H9 (cell line): ENCODE results near the gene MEIS3. TPM values are rescaled to one million over a fixed set of nuclear protein-coding genes. Genes with fewer than 3 reads are reported as not detected.
"Not testable (repeated sequence)": the region's sequence is repeated elsewhere in the genome, so short reads cannot be mapped to it uniquely, and the experiment has no call there.

ENCODE experiments used
- DNase-seq: peaks from one replicate; pipeline ENCODE4 v3.0.0-alpha.2; 2017
- H2AFZ ChIP-seq: one replicate; pipeline ENCODE4 v1.6.1; 2013; ENCODE audit warnings: mild to moderate bottlenecking, low read length, control low read depth, moderate library complexity
- H2AK5ac ChIP-seq: 2 replicates; pipeline ENCODE4 v1.6.1; 2013; ENCODE audit warnings: low read length, control low read depth, mixed read lengths; ENCODE audit not compliant: insufficient read length
- H2BK120ac ChIP-seq: one replicate; pipeline ENCODE4 v1.6.1; 2013; ENCODE audit warnings: low read depth, mild to moderate bottlenecking, low read length, control low read depth, inconsistent platforms; ENCODE audit not compliant: poor library complexity, severe bottlenecking
- H2BK12ac ChIP-seq: 2 replicates; pipeline ENCODE4 v1.6.1; 2013; ENCODE audit warnings: low read length, control low read depth, mixed read lengths, low read depth; ENCODE audit not compliant: insufficient read length
- H2BK15ac ChIP-seq: 2 replicates; pipeline ENCODE4 v1.6.1; 2013; ENCODE audit warnings: low read depth, low read length, control low read depth
- H2BK20ac ChIP-seq: one replicate; pipeline ENCODE4 v1.6.1; 2013; ENCODE audit warnings: low read depth, mild to moderate bottlenecking, low read length, control low read depth, inconsistent platforms; ENCODE audit not compliant: poor library complexity, severe bottlenecking
- H2BK5ac ChIP-seq: 2 replicates; pipeline ENCODE4 v1.6.1; 2013; ENCODE audit warnings: low read length, control low read depth, mixed read lengths; ENCODE audit not compliant: insufficient read length
- H3K14ac ChIP-seq: 2 replicates; pipeline ENCODE4 v1.6.1; 2013; ENCODE audit warnings: low read length, control low read depth; ENCODE audit not compliant: insufficient read depth
- H3K18ac ChIP-seq: 2 replicates; pipeline ENCODE4 v1.6.1; 2013; ENCODE audit warnings: low read depth, mild to moderate bottlenecking, mixed read lengths, low read length, control low read depth; ENCODE audit not compliant: insufficient read length
- H3K23ac ChIP-seq: 2 replicates; pipeline ENCODE4 v1.6.1; 2013; ENCODE audit warnings: low read length, control low read depth, mixed read lengths, low read depth; ENCODE audit not compliant: insufficient read length
- H3K23me2 ChIP-seq: 2 replicates; pipeline ENCODE4 v1.6.1; 2013; ENCODE audit warnings: low read depth, mild to moderate bottlenecking, mixed read lengths, low read length, control low read depth; ENCODE audit not compliant: insufficient read length, poor library complexity, severe bottlenecking
- H3K27ac ChIP-seq: 2 replicates; pipeline ENCODE4 v1.5.1; 2013; ENCODE audit warnings: low read length, control low read depth, mixed read lengths, low read depth; ENCODE audit not compliant: insufficient read length
- H3K27me3 ChIP-seq: 2 replicates; pipeline ENCODE4 v1.6.1; 2013; ENCODE audit warnings: low read length, control low read depth, inconsistent platforms; ENCODE audit not compliant: insufficient read depth
- H3K4ac ChIP-seq: 2 replicates; pipeline ENCODE4 v1.6.1; 2013; ENCODE audit warnings: low read depth, mild to moderate bottlenecking, control low read depth, inconsistent platforms, low read length, moderate library complexity
- H3K4me1 ChIP-seq: 2 replicates; pipeline ENCODE4 v1.6.1; 2013; ENCODE audit warnings: low read length, control low read depth, inconsistent platforms; ENCODE audit not compliant: insufficient read depth
- H3K4me2 ChIP-seq: 2 replicates; pipeline ENCODE4 v1.6.1; 2013; ENCODE audit warnings: low read length, control low read depth, mixed read lengths; ENCODE audit not compliant: insufficient read length, insufficient read depth
- H3K56ac ChIP-seq: 2 replicates; pipeline ENCODE4 v1.6.1; 2013; ENCODE audit warnings: low read depth, mild to moderate bottlenecking, mixed read lengths, low read length, control low read depth; ENCODE audit not compliant: insufficient read length
- H3K79me1 ChIP-seq: 2 replicates; pipeline ENCODE4 v1.6.1; 2013; ENCODE audit warnings: low read depth, mild to moderate bottlenecking, moderate library complexity, low read length, control low read depth, inconsistent platforms; ENCODE audit not compliant: insufficient read depth, poor library complexity, severe bottlenecking
- H3K79me2 ChIP-seq: 2 replicates; pipeline ENCODE4 v1.6.1; 2013; ENCODE audit warnings: low read length, control low read depth, inconsistent platforms; ENCODE audit not compliant: insufficient read depth
- H3K9ac ChIP-seq: 2 replicates; pipeline ENCODE4 v1.6.1; 2013; ENCODE audit warnings: low read length, control low read depth, mixed read lengths; ENCODE audit not compliant: insufficient read length; ENCODE audit errors: extremely low read depth
- H3K9me3 ChIP-seq: one replicate; pipeline ENCODE4 v1.6.1; 2013; ENCODE audit warnings: low read depth, low read length, inconsistent platforms; ENCODE audit not compliant: control insufficient read depth
- H3T11ph ChIP-seq: one replicate; pipeline ENCODE4 v1.6.1; 2013; ENCODE audit warnings: mild to moderate bottlenecking, low read length, control low read depth, inconsistent platforms
- H4K20me1 ChIP-seq: one replicate; pipeline ENCODE4 v1.6.1; 2013; ENCODE audit not compliant: control insufficient read depth, insufficient read length, insufficient read depth
- H4K5ac ChIP-seq: 2 replicates; pipeline ENCODE4 v1.6.1; 2013; ENCODE audit warnings: low read depth, mild to moderate bottlenecking, mixed read lengths, low read length, control low read depth; ENCODE audit not compliant: insufficient read length
- H4K8ac ChIP-seq: replicated peaks from 2 replicates; pipeline ENCODE4 v1.6.1; 2013; ENCODE audit warnings: low read length, control low read depth, mixed read lengths, low read depth; ENCODE audit not compliant: insufficient read length
- H4K91ac ChIP-seq: 2 replicates; pipeline ENCODE4 v1.6.1; 2013; ENCODE audit warnings: low read depth, mild to moderate bottlenecking, moderate library complexity, mixed read lengths, low read length, control low read depth; ENCODE audit not compliant: insufficient read length
- H3K27ac Mint-ChIP-seq, 3 experiments: 2 replicates in 2 of 3; 3 replicates in 1 of 3; pipeline ENCODE4 v1.8.0; 2020 to 2021; ENCODE audit warnings: mixed read lengths in 3 of 3, mild to moderate bottlenecking in 1 of 3, moderate library complexity in 1 of 3
- H3K27me3 Mint-ChIP-seq: 2 replicates; pipeline ENCODE4 v1.8.0; 2021; ENCODE audit warnings: low read depth, mild to moderate bottlenecking, moderate library complexity, mixed read lengths
- H3K36me3 Mint-ChIP-seq, 3 experiments: 2 replicates in 2 of 3; 3 replicates in 1 of 3; pipeline ENCODE4 v1.8.0; 2020 to 2021; ENCODE audit warnings: low read depth in 3 of 3, mixed read lengths in 3 of 3; ENCODE audit not compliant: insufficient read depth in 1 of 3
- H3K4me1 Mint-ChIP-seq, 2 experiments: 2 replicates each; pipeline ENCODE4 v1.8.0; 2020; ENCODE audit warnings: mixed read lengths in 2 of 2
- H3K4me3 Mint-ChIP-seq, 2 experiments: 2 replicates in 1 of 2; 3 replicates in 1 of 2; pipeline ENCODE4 v1.8.0; 2020 to 2021; ENCODE audit warnings: mild to moderate bottlenecking in 2 of 2, mixed read lengths in 2 of 2, moderate library complexity in 1 of 2
- H3K9me3 Mint-ChIP-seq, 2 experiments: 2 replicates in 1 of 2; 3 replicates in 1 of 2; pipeline ENCODE4 v1.8.0; 2020; ENCODE audit warnings: mild to moderate bottlenecking in 2 of 2, mixed read lengths in 2 of 2, moderate library complexity in 1 of 2
- WGBS: extraction: QIAGEN DNeasy Blood & Tissue Kit; methylation state at CpG from one replicate; pipeline ENCODE4 v1.1.7; 2013; ENCODE audit warnings: missing lambda C conversion rate, low lambda C conversion rate, mixed read lengths; ENCODE audit not compliant: insufficient read length; ENCODE audit errors: extremely low coverage; 5-methylcytosine and 5-hydroxymethylcytosine counted together
- total RNA-seq: library from RNA; stranded (reverse); gene quantifications from 2 replicates; pipeline ENCODE4 v1.2.1, GENCODE V29; 2021
- TF ChIP-seq, protein P1 (sequence below): fragments of 200-600 bp; sonication (generic); conservative IDR thresholded peaks from 3 replicates; pipeline ENCODE4 v1.8.0; 2021; ENCODE audit warnings: antibody characterized with exemption, mild to moderate bottlenecking

Gene MEIS3
- total RNA-seq, 1 experiment from 2014 or later = 44.0 TPM

DNA sequence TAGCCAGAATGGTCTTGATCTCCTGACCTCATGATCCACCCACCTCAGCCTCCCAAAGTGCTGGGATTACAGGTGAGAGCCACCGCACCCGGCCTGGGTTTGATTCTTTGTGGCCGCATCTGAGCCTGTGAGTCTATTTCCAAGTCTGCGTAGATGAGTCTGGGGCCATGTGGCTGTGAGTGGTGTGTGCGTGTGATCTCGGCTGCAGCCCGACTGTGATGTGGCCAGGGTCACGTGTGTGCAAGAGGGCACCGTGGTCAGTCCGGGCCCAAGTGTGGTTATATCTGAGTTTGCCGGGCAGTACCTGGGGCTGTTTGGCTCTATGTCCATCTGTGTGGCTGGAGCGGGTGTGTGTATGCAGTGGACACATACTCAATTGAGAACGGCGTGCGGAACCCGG lies 5.4 kb downstream of the MEIS3 start:
- TF ChIP-seq, protein P1, sequence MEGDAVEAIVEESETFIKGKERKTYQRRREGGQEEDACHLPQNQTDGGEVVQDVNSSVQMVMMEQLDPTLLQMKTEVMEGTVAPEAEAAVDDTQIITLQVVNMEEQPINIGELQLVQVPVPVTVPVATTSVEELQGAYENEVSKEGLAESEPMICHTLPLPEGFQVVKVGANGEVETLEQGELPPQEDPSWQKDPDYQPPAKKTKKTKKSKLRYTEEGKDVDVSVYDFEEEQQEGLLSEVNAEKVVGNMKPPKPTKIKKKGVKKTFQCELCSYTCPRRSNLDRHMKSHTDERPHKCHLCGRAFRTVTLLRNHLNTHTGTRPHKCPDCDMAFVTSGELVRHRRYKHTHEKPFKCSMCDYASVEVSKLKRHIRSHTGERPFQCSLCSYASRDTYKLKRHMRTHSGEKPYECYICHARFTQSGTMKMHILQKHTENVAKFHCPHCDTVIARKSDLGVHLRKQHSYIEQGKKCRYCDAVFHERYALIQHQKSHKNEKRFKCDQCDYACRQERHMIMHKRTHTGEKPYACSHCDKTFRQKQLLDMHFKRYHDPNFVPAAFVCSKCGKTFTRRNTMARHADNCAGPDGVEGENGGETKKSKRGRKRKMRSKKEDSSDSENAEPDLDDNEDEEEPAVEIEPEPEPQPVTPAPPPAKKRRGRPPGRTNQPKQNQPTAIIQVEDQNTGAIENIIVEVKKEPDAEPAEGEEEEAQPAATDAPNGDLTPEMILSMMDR = no peak
- no peak overlapping the region for H3K23ac ChIP-seq
- Mint-ChIP-seq H3K4me1 (peaks cover 16 to 38% of the 10 kb centered on the region in 2 experiments), H3K4me3 (peak overlapping the region in 1 of 2 experiments; percentile 22; a peak in 2 of 5 replicates), H3K36me3 (peaks cover 13 to 24% (median 15%) of the 10 kb centered on the region in 3 experiments), H3K27ac (no peak overlapping the region; a peak in 1 of 7 replicates), H3K9me3 (no peaks in the 10 kb centered on the region), H3K27me3 (peaks cover 22% of the 10 kb centered on the region)
- WGBS = no CpG with 5 or more reads among the region's 16 CpGs
- H3K9ac ChIP-seq = no peak overlapping the region
- H2BK120ac ChIP-seq = no peak overlapping the region
- H2AFZ ChIP-seq = no peak overlapping the region
- no peak overlapping the region for H2BK20ac ChIP-seq
- peaks cover 5% of the 10 kb centered on the region; the same call in 1 of the 2 replicates for H3K4me1 ChIP-seq
- DNase-seq = no peak
- no peak overlapping the region for H4K91ac ChIP-seq
- no peak overlapping the region for H2BK5ac ChIP-seq
- H3K56ac ChIP-seq = no peak overlapping the region
- H3K23me2 ChIP-seq = peaks cover 10% of the 10 kb centered on the region
- no peak overlapping the region for H3K27ac ChIP-seq
- H3K14ac ChIP-seq = no peak overlapping the region
- no peak overlapping the region for H3K4ac ChIP-seq
- H3K4me2 ChIP-seq = no peak overlapping the region
- H4K8ac ChIP-seq = no peak overlapping the region
- no peaks in the 10 kb centered on the region for H3K79me2 ChIP-seq
- H4K20me1 ChIP-seq = no peaks in the 10 kb centered on the region
- peaks cover 7% of the 10 kb centered on the region; the same call in 1 of the 2 replicates for H3K27me3 ChIP-seq
- H3K79me1 ChIP-seq = no peaks in the 10 kb centered on the region
- H2AK5ac ChIP-seq = no peak overlapping the region
- H3K18ac ChIP-seq = no peak overlapping the region
- H3T11ph ChIP-seq = no peak overlapping the region
- no peak overlapping the region for H4K5ac ChIP-seq
- no peak overlapping the region for H2BK12ac ChIP-seq
- no peaks in the 10 kb centered on the region for H3K9me3 ChIP-seq
- H2BK15ac ChIP-seq = no peak overlapping the region

DNA sequence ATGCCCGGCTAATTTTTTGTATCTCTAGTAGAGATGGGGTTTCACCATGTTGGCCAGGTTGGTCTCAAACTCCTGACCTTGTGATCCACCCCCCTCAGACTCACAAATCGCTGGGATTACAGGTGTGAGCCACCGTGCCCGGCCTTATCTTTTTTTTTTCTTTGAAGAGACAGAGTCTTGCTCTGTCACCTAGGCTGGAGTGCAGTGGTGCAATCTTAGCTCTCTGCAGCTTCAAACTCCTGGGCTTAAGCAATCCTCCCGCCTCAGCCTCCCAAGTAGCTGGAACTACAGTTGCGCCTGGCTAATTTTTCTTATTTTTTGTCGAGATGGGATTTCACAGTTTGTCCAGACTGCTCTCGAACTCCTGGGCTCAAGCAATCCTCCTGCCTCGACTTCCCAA lies 7.6 kb downstream of the MEIS3 start:
- not testable (repeated sequence) for H4K20me1 ChIP-seq, H3K4me1 ChIP-seq, H3K56ac ChIP-seq, H2BK12ac ChIP-seq, H3K79me1 ChIP-seq, DNase-seq, H4K5ac ChIP-seq, H3K4ac ChIP-seq, H3K9ac ChIP-seq, H3K9me3 ChIP-seq, H2AFZ ChIP-seq, H3K79me2 ChIP-seq, H2BK20ac ChIP-seq, H3K23me2 ChIP-seq, H4K8ac ChIP-seq, H3K4me3 Mint-ChIP-seq, H3K27me3 Mint-ChIP-seq, H3K27me3 ChIP-seq, H3K18ac ChIP-seq, H3T11ph ChIP-seq, H3K9me3 Mint-ChIP-seq, H2BK120ac ChIP-seq, H2BK15ac ChIP-seq, H2BK5ac ChIP-seq, H3K27ac ChIP-seq, H3K4me2 ChIP-seq, H3K14ac ChIP-seq, H2AK5ac ChIP-seq, H4K91ac ChIP-seq, H3K23ac ChIP-seq
- Mint-ChIP-seq H3K36me3 (peaks cover 18 to 27% (median 19%) of the 10 kb centered on the region in 3 experiments), H3K4me1 (peaks cover 3 to 28% of the 10 kb centered on the region in 2 experiments), H3K27ac (peak overlapping the region in 1 of 3 experiments; percentile 15; a peak in 1 of 7 replicates)
- WGBS = no CpG with 5 or more reads among the region's 9 CpGs
